ENCODE results near the gene ATG5. TPM values are rescaled to one million over a fixed set of nuclear protein-coding genes. Genes with fewer than 3 reads are reported as not detected.

The ATG5 gene
- polyA plus RNA-seq, 3 donors = 9.8 to 18.6 (median 11.8) TPM

DNA sequence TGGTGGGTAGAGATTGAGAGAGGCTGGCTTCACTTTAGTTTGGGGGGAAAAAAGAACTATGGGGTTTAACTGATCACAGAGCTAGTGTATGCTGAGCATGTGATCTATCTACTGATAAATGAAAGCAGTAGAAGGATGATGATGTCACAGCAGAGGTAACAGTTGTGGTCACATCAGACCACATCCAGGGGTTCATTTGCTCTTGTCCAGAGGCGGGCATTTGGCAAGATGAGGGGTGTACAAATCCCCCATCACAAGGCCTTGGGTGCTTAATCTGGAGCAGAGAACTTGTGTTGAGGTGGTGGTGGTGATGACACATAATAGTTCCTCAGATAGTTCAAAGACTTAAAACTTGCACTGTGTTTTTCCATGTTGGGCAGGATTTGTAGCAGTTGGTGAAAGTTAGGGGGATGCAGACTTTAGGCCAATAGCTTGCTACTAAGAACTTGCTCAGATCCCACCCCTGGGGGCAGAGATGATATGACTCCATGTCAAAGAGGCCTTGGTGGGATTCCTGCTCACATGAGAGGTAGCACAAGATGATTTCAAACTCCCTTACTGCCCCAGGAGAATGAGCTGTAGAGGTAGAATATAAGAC lies 176.0 kb downstream of the ATG5 start:
- H3K27ac ChIP-seq (ENCODE audit: low read depth, low read length) = no peak overlapping the region
- 79 to 90% (median 86%) methylated on average over 1 of the region's 1 CpG for WGBS, 3 donors

DNA sequence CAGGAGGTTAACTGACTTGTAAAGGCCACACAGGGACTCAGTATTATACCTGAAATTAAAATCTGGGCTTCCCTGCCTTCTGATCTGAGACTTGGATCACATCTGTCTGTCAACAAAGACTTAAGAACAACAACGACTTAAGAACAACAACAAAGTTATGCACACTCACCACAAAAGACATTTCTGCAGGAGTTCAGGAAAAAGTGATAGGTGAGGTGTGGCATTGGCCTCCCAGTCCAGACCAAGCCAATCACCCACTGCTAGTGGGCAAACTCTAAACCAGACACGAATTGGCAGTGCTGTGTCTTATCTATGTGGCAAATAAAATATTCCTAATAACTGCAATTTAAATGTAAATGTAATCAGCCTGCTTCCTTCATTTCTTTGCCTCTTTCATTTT lies 178.1 kb downstream of the ATG5 start:
- H3K27ac ChIP-seq (ENCODE audit: low read depth, low read length) = no peak overlapping the region
- WGBS, 3 donors = 58 to 78% (median 67%) methylated on average over 2 of the region's 2 CpGs

DNA sequence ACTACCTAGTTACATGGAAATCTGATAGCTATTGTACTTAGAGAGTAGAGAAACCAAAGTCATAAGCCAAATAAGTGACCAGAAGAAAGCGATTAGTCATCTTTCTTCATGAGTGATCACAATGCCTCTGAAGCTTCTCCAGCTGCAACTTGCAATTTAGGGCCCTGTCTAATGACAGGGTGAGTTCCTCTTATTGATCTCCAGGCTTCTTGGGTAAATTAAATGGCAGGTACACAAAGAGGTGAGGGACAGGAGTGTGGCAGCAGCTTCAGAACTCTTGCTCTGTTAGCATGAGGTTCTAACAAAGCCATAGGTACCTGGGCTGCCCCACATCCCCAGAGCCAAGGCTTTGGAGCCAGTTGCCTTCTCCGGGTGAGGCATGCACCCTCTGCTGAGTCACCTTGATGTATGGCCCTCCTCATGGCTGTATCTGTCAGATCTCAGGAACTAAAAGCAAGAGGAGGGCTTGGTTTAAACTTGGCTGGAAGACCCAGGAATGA lies 178.7 kb downstream of the ATG5 start:
- H3K27ac ChIP-seq (ENCODE audit: low read depth, low read length) = no peak overlapping the region
- 82 to 92% (median 83%) methylated on average over 2 of the region's 2 CpGs for WGBS, 3 donors

DNA sequence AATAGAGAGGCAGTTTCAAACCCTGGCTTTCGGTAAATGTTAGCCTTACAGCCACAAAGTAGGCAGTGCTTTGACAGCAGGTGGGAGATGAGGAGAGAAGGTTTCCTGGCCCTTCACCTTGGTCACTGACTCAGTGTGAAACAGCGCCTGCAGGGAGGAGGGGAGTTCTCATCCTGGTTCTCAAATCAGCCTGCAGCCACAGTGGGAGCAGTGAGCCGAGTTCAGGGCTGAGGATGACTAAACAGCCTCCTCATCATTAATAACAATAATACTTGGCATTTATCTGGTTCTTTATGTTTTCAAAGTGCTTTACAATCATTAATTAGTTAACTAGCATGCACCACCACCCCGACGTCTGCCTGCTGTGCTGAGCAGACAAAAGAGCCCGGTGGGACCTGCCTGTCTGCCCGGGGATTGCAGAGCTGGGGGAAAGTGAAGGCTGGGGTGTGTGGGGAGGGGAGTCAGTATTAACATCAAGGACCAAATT lies 179.8 kb downstream of the ATG5 start:
- no peak overlapping the region for H3K27ac ChIP-seq (ENCODE audit: low read depth, low read length)
- 31 to 58% (median 55%) methylated on average over 7 of the region's 7 CpGs for WGBS, 3 donors

DNA sequence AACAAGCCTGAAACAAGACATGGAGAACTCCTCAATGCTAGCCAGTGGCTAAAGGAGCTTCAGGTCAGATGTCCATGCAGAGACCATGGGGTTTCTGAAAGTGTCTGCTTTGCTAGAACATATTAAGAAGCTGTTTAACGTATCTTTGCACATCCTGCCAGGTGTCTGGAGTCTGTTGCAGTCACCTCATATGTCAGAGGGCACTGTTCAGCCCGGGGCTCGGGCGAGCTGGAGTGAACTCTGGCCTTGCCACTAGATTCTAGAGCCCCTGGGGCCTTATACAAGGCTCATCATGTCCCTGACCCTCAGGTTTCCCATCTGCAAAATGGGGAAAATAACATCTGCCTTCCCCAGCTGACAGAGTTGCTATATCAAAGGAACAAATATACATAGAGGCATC lies 180.4 kb downstream of the ATG5 start:
- no peak overlapping the region for H3K27ac ChIP-seq (ENCODE audit: low read depth, low read length)
- 65 to 70% (median 68%) methylated on average over 4 of the region's 4 CpGs for WGBS, 3 donors

DNA sequence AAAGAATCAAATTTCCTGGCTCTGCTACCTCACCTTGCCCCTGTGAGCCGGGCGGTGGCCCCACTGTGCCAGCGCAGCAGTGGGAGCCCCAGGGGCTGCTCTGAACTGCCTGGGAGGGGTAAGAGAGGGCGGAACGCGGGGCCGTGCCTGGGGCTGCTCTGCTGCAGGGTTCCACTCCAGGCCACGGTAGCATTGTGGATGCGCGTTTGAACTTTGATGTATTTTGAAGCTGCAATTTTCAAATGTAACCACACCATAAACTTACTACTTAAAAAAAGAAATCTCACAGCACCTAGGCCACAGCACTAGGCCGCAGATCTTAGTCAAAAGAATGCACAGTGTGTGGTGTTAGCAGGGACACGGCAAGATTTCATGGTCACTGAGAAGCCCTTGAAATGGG lies 181.9 kb downstream of the ATG5 start:
- H3K27ac ChIP-seq (ENCODE audit: low read depth, low read length) = no peak overlapping the region
- WGBS, 3 donors = 87 to 90% (median 90%) methylated on average over 12 of the region's 12 CpGs

DNA sequence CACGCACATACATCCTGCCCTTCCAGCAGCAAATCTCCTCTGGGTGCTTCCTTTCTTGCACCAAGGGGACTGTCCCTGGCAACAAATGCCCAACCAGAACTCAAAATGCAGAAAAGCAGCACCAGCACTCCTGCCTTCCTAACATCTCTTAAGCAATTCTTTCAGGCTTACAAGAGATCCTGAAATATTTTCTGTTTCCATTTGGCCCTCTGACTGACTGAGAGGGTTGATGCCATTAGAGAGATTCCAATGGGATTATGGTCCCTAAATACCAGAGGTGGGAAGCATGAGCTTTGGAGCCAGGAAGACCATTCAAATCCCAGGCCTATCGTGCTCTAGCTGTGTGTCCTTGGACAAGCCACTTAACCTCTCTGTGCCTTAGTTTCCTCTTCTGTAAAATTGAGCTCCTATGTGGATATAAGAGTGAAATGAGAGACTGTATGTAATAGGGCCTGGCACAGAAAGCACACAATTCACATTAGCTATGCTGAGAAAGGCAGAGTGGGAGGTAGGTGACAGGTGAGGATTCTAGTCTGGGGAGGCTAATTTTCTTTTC lies 182.6 kb downstream of the ATG5 start:
- 69 to 82% (median 78%) methylated on average over 2 of the region's 2 CpGs for WGBS, 3 donors
- H3K27ac ChIP-seq (ENCODE audit: low read depth, low read length) = no peak overlapping the region

DNA sequence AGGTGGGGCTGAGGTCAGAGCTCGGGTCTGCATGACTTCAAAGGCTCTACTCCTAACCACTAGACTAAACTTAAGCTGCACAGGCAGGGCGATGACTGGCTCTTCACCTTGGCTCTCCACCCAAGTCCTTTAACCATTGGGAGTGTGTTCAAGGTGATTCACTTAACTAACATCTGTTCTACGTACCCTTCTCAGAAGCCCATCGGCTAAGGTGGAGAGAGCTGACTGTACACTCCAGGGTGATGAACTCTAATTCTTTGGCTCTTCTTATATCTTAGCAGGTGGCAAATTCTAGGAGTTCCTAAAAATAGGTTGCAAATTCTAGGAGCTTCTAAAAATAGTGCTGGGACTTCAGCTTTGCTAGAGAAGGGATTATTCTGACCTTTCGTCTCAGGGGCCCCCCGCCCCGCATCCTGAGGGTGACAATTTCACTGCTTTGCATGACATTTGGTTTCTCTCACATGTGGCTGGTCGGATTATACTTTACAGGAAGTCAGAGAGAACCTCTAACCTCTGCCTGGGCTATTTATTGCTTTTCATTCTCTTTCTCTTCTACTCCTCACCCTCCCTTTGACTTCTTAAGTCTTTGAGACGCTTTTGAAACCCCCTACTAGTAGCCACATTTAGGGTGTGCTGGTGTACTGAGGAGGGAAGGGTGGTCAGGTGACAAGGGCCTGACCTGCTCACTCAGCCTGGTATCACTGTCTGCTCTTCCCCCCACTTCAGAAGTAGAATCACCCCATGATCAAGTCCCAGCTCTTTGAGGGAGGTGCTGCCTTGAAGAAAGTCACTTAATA lies 183.9 kb downstream of the ATG5 start:
- WGBS, 3 donors = 71 to 75% (median 74%) methylated on average over 9 of the region's 9 CpGs
- H3K27ac ChIP-seq (ENCODE audit: low read depth, low read length) = no peak overlapping the region

DNA sequence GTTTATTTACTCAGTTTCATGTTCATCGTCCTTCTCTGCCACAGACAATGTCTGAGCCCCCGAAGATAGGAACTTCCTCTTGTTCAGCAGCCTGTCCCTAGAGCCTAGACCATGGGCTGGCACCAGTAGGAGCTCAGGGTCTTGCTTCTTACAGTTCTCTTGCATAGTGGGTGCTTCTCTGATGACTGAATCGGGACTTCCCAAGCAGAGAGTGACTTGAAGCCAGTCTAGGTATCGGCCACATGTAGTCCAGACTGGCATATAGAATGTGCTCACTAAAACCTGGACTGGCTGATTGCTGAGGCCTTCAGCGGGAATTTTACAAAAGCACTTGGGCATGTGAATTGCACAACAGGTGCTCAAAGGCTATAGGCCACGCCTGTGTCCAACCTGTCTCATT lies 187.4 kb downstream of the ATG5 start:
- H3K27ac ChIP-seq (ENCODE audit: low read depth, low read length) = no peak overlapping the region
- WGBS, 3 donors = 73 to 80% (median 74%) methylated on average over 6 of the region's 6 CpGs

DNA sequence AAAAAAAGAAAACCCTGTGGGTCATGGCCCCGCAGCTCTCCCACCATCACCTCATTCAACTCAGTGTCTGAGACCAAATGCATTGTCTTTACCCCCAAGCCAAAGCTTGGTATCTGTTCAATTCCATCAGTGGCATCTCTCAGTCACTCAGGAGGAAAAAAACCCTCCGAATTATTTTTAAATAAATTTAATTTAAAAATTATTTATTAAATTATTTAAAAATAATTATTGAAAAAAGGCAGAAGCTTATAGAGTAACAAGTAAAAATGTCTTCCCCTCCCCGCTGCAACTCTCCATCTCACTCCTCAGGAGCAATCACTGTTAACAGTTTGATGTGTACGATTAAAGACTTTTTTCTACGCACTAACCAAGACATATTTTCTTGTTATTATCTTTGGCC lies 188.7 kb downstream of the ATG5 start:
- 92 to 98% (median 96%) methylated on average over 5 of the region's 5 CpGs for WGBS, 3 donors
- H3K27ac ChIP-seq (ENCODE audit: low read depth, low read length) = no peak overlapping the region

DNA sequence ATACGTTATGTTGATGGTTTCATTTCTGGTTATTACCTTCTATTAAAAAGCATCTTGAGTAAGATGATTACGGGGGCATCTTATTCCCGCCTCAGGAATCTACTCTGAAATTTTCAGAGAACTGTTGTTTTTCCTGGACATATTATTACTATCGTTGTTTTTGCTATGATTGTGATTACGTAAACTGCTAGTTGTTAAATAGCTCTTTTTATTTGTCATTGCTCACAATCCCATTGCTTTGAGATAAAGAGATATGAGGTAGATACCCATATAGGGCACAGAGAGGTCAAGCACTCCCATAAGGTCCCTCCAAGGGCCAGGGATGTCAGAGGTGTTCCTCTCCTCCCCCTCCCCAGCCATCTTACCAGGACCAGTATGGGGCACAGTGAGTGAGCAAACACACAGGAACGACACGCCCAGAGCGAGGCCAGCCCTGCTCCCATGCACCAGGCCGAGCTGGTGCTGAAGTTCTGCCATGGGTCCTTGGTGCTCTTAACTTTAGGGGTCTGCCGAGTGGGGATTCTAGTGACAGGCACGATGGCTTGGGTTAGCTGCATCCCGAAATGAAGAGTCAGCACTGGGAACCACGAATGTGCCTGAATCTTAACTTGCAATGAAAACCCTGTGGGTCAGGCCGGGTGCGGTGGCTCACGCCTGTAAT lies 189.5 kb downstream of the ATG5 start:
- no peak overlapping the region for H3K27ac ChIP-seq (ENCODE audit: low read depth, low read length)
- WGBS, 3 donors = 85 to 95% (median 87%) methylated on average over 16 of the region's 16 CpGs

DNA sequence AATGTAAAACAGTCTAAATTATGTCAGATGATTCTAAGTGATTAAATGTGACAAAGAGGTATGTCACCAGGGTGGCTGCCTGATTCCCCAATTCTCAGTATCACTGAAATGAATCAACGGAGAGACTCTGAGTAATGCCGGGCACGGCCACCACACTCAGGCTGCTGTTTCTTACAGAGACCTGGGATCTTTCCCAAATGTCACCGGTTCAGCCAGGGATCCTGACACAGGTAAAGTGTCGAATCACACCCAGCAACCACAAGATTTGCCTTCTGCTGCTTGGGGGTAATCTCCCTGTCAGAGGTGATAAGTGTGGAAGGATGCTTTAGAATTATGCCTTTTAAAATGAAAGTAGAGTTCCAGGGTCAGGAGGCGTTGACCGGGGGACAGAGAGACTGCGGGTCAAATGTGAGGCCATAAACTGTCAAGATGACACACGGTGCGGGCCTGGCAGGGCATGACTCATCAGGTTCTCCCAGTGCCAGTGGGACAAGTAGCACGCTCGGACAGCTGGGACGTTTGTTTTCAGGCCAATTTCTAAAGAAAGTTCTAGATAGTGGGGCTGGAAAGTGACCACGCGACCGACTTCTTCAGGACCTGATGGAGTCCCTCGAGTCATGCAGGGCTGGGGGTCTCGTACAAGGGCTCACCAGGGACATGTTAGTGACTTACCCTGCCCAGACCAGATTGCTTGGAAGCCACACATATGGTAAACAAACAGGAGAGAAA lies 190.5 kb downstream of the ATG5 start:
- WGBS, 3 donors = 71 to 79% (median 72%) methylated on average over 18 of the region's 18 CpGs
- H3K27ac ChIP-seq (ENCODE audit: low read depth, low read length) = no peak overlapping the region

Other genes with a start within 250 kb of the ATG5 start
- gene PRDM1, start 239.4 kb downstream of the ATG5 start, polyA plus RNA-seq = 1 to 10 TPM in 2 of 3 donors, under 1 TPM in 1; 0.49 to 3.1 (median 1.5) TPM
- 10 to 100 TPM in 1 of 3 donors, 1 to 10 TPM in 2; 2.7 to 13.8 (median 3.9) TPM for gene CRYBG1, start 35.0 kb upstream of the ATG5 start, polyA plus RNA-seq